ENCODE measurements around the gene EDEM3.
"Not testable (repeated sequence)": the region's sequence is repeated elsewhere in the genome, so short reads cannot be mapped to it uniquely, and the experiment has no call there.

The EDEM3 gene

GRCh38 chr1:184769241-184769640 lies 14.6 kb upstream of the EDEM3 start:
- no peak for DNase-seq

DNA sequence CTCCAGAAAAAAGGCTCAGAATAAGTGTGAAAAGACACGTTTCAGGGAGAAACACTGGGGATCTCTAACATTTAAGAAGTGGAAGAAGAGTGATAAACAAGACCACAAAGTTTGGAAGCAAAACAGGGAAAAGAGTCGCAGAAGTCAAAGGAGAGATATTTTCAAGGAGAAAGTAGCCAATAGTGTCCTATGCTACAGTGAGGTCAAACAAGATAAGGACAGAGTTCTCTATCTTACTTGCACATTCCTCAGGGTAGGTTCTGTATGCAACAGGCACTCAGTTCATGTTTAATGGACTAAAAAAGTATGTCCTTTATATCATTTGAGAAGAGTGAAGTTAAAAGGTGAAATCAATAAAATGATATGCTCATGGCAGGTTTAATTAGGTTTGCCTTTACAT lies 13.8 kb upstream of the EDEM3 start:
- DNase-seq = no peak

DNA sequence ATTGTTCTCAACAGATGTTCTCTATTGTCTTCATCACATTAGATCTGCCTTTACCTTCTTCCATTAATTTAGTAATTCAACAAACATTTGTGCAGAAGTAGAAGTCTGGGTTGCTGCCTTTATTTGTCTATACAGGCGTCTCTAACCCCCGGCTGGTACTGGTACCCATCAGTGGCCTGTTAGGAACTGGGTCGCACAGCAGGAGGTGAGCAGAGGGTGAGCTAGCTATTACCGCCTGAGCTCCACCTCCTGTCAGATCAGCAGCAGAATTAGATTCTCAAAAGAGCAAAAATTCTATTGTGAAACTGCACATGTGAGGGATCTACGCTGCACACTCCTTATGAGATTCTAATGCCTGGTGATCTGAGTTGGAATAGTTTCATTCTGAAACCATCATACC lies 12.9 kb upstream of the EDEM3 start:
- no peak for DNase-seq

- DNase-seq = no peak
Observed at GRCh38 chr1:184764483-184764882, 9.8 kb upstream of the EDEM3 start.

GRCh38 chr1:184763520-184763919 lies 8.9 kb upstream of the EDEM3 start:
- not testable (repeated sequence) for DNase-seq

GRCh38 chr1:184761969-184762485 lies 7.4 kb upstream of the EDEM3 start:
- DNase-seq = no peak

GRCh38 chr1:184759651-184760050 lies 5.0 kb upstream of the EDEM3 start:
- DNase-seq = no peak

DNA sequence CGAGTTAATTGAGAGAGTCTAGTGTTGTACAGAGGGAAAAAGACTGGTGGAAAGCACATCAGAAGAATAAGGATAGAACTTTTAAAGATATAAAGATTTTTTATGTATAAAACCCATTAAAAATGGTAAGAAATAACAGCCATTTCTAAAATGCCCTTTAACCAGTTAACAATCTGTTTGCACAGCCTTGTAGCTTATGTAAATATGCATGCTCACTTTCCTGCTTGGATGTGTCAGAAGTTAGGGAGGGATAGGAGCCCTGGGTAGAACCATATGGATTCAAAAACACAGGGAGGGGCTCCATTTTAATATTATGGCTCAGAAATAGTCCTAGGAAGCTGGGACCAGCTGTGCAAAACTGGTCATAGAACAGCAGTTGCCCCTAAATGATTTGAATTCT lies 4.5 kb upstream of the EDEM3 start:
- DNase-seq = no peak

GRCh38 chr1:184757891-184758290 lies 3.2 kb upstream of the EDEM3 start:
- DNase-seq = no peak

DNA sequence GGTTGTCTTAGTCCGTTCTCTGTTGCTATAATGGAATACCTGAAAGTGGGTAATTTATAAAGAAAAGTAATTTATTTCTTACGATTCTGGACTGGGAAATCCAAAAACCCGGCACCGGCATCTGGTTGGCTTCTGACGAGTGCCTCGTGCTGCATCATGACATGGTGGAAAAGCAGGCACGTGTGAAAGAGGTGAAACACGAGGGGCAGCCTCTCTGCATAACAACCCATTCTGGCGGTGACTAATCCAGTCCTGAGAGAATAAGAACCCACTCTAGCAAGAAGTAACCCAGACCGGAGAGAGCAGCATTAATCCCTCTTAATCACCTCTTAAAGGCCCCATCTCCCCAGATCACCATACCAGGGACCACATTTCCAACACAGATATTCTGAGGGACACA lies 2.7 kb upstream of the EDEM3 start:
- DNase-seq = no peak

DNA sequence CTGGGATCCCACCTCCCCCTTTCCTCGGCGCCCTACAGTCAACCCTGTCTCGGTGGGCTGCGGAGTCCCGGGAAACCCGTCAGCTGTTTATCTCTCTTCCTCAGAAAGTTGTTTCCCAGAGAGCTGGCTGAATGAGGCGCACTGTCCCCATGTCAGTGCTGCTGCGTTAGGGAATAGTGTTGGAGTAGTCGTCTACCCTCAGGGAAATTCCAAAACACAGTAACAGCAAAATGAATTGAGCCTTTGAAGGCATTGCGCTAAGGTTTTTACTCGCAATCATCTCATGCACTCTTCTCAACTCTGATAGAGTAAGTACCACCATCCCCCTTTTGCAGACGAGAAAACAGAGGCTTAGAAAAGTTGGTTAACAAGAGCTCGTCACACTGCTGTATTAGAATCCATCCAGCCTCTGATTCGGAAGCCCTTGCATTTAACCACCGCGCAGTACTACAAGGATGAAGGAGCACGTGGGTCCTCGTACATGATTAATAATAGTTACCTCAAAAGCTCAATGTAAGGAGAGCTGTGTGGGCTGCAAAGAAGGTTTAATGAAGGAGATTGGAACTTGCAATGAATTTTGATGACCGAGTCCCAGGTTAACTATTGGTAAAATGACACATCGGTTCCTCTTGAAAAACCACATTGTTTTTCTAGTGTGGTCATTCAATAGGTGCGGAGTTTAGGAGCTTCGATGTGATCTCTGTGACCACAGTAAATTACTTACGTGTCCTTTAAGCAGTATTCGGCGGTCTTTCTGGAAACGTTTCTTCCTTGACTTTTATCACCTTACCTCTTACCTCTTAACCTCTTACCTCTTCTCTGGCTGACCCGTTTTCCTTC lies 788 bp upstream of the EDEM3 start:
- DNase-seq = peak; percentile 28

GRCh38 chr1:184753608-184754475 lies 816 bp downstream of the EDEM3 start:
- peak; percentile 60 for DNase-seq

GRCh38 chr1:184753117-184753516 lies 1.5 kb downstream of the EDEM3 start:
- no peak for DNase-seq

- DNase-seq = no peak
Observed at GRCh38 chr1:184752656-184753055, 2.0 kb downstream of the EDEM3 start.

DNA sequence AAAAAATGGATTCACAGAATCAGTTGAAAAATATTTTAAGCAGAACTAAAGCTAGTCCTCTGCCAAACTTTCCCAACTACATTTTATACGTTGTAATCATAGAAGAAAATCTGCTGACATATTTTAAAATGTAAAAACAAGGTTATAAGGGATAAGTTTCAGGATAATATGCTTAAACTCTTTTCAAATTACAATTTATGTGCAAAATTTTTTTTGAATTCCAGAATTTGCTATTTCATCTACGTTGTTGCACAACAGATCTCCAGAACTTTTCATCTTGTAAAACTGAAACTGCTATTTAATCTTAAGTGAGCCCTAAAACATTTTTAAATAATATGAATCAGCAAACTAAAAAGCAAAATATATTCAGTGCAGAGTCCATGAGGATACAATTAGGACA lies 5.9 kb downstream of the EDEM3 start:
- DNase-seq = no peak

DNA sequence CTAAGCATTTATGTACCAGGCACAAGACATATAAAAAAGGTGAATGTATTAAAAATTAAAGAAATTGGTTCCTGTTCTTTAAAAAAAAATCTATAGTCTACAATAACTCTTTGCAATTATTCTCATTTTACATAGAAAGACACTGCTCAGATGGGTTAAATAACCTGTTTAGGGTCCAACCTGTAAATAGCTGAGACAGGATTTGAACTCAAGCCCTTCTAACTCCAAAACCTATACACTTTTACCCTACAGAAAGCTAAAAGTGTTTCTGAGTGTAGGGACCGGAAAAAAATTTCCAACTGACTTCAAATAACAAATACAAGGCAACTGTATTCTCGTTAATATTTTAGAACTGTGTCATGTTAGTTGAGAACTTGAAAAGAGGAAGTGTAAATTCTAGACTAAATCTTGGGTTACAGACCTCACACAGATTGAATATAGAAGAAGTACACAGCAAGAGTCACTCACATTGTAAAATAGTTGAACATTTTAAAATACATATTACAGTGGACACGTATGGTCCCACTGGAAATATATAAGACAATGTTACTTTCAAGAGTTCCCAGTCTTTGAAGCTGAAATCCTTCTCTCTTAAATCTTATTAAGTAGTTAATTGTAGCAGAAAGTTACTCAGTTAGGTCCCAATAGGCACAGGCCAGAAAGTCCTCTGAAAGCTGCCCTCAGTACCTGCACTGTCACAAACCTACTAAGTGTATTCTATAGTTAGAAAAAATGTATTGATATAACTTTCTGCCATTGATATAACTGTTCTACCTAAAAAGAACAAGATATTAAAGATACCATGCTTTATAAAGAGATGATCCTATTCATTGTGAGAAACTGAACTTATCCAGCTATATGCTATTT lies 7.3 kb downstream of the EDEM3 start:
- no peak for DNase-seq

DNA sequence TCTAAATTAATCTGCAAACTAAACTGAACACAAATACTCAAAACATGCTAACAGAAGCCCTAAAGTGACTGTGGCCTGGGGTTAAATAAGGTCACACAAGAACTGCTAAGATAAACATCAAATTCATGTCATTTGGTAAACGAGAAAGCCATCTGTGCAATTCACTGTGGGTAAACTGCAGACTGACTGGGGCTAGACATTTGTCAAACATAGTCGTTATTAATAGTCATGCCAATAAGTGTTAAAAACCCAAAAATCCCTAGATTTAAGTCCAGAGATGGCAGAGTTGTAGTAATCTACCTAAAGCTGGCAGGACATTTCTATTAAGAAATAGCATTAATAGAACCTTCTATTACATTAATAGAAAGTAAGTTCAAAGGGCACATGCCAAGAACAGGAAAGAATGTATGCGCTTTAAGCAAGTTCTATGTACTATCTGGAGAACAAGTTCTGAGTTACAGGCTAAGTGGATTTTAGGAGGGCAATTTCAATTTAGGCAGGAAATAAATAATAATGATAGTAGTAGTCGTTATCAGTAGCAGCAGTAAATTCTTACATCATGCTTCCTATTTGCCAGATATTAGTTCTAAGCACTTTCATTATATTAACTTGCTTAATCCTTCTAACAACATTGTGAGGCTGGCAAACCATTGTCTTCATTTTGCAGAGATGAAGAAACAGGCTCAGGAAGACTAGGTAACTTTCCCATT lies 8.6 kb downstream of the EDEM3 start:
- DNase-seq = no peak

GRCh38 chr1:184745110-184745509 lies 9.5 kb downstream of the EDEM3 start:
- DNase-seq = no peak

- DNase-seq = no peak
Observed at GRCh38 chr1:184743062-184743756, 11.4 kb downstream of the EDEM3 start.

- no peak for DNase-seq
Observed at GRCh38 chr1:184740344-184740743, 14.3 kb downstream of the EDEM3 start.

DNA sequence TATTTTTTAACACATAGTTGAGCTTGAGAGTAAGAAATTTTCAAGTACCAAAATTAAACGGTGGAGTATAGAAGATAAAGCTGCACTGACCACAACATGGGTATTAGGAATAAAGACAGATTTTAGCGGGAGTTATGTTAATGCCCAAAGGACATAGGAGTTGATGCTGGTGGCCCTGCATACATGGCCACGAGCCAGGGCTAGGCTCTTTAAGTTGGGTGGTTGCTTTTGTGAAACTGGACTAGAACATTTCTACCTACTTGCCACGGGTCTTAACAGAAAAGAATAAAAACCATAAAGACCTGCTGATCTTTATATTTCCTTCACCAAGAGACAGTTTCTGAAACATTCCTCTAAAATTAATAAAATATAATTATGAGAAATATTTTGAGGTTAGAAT lies 14.9 kb downstream of the EDEM3 start:
- DNase-seq = no peak

DNA sequence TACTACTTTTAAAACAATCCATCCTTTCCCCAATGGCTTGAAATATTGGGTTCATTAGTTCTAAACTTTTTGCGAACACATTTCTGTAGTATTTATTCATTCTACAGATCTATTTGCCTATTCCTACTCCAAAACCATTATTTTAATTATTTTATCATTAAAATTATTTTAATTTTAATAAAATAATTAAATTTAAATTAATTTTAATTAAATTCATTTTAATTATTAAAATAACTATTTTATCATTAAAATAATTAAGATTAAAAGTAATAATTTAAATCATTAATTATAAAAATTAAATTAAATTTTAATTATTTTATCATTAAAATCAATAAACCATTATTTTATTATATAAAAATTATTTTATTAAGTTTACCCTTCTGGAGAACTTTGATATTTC lies 15.6 kb downstream of the EDEM3 start:
- no peak for DNase-seq

All from activated CD4-positive, alpha-beta T cell treated with anti-CD3 and anti-CD28 coated beads for 48 hours (primary cell).